HepG2 (cell line): Measurements from ENCODE around the gene FGD4. TPM values are rescaled to one million over a fixed set of nuclear protein-coding genes. Genes with fewer than 3 reads are reported as not detected.

ENCODE experiments used
- FOSL1 ChIP-seq: sonication (generic); formaldehyde crosslinking; IDR thresholded peaks from 2 replicates; pipeline ENCODE4 v1.9.0; 2021; ENCODE audit warnings: missing genetic modification reagents, borderline replicate concordance
- HCFC1 ChIP-seq: fragments of 150-350 bp; IDR thresholded peaks from 2 replicates; pipeline ENCODE4 v1.6.1; 2014; ENCODE audit warnings: low read depth, low read length
- HOXA3 ChIP-seq: sonication (generic); formaldehyde crosslinking; IDR thresholded peaks from 2 replicates; pipeline ENCODE4 v1.5.0; 2020; ENCODE audit warnings: missing genetic modification reagents
- IKZF1 ChIP-seq: fragments of 450-650 bp; IDR thresholded peaks from 2 replicates; pipeline ENCODE4 v1.7.1; 2016
- KLF15 ChIP-seq: sonication (generic); formaldehyde crosslinking; IDR thresholded peaks from 2 replicates; pipeline ENCODE4 v1.8.1; 2023; ENCODE audit warnings: borderline replicate concordance, mild to moderate bottlenecking, inconsistent platforms, missing genetic modification reagents, mixed read lengths
- MATR3 ChIP-seq: sonication (generic); formaldehyde crosslinking; IDR thresholded peaks from 2 replicates; pipeline ENCODE4 v1.4.0; 2020; ENCODE audit warnings: missing genetic modification reagents
- MEIS1 ChIP-seq: sonication (generic); formaldehyde crosslinking; IDR thresholded peaks from 2 replicates; pipeline ENCODE4 v1.9.0; 2021; ENCODE audit warnings: mild to moderate bottlenecking, missing genetic modification reagents, moderate library complexity, borderline replicate concordance
- NR2F2 ChIP-seq: IDR thresholded peaks from 2 replicates; pipeline ENCODE4 v1.6.1; 2012; ENCODE audit warnings: low read depth, inconsistent platforms, borderline replicate concordance
- PLRG1 ChIP-seq: fragments of 450-650 bp; conservative IDR thresholded peaks from 2 replicates; pipeline ENCODE4 v1.6.1; 2016
- RFXAP ChIP-seq: sonication (generic); formaldehyde crosslinking; IDR thresholded peaks from 2 replicates; pipeline ENCODE4 v1.4.0; 2020; ENCODE audit warnings: missing genetic modification reagents, borderline replicate concordance
- RXRA ChIP-seq: sonication (generic); formaldehyde crosslinking; IDR thresholded peaks from 2 replicates; pipeline ENCODE4 v1.5.1; 2020; ENCODE audit warnings: missing genetic modification reagents
- SALL1 ChIP-seq: sonication (generic); formaldehyde crosslinking; IDR thresholded peaks from 2 replicates; pipeline ENCODE4 v1.8.0; 2022; ENCODE audit warnings: mild to moderate bottlenecking, missing genetic modification reagents
- SKI ChIP-seq: fragments of 450-650 bp; IDR thresholded peaks from one replicate; pipeline ENCODE4 v1.6.1; 2018; ENCODE audit warnings: mild to moderate bottlenecking; ENCODE audit not compliant: partially characterized antibody
- TMF1 ChIP-seq: sonication (generic); formaldehyde crosslinking; IDR thresholded peaks from 2 replicates; pipeline ENCODE4 v1.8.1; 2022; ENCODE audit warnings: low read depth, missing genetic modification reagents
- TP53 ChIP-seq: sonication (generic); formaldehyde crosslinking; conservative IDR thresholded peaks from 2 replicates; pipeline ENCODE4 v1.4.0; 2020; ENCODE audit warnings: missing genetic modification reagents
- TSC22D2 ChIP-seq: sonication (generic); formaldehyde crosslinking; IDR thresholded peaks from 2 replicates; pipeline ENCODE4 v1.5.1; 2020; ENCODE audit warnings: missing genetic modification reagents, mild to moderate bottlenecking, borderline replicate concordance
- XBP1 ChIP-seq: sonication (generic); formaldehyde crosslinking; IDR thresholded peaks from 2 replicates; pipeline ENCODE4 v1.5.0; 2020; ENCODE audit warnings: missing genetic modification reagents
- ZNF138 ChIP-seq: sonication (generic); formaldehyde crosslinking; IDR thresholded peaks from 2 replicates; pipeline ENCODE4 v1.5.0; 2020; ENCODE audit warnings: mild to moderate bottlenecking, low read depth, missing genetic modification reagents
- ZNF224 ChIP-seq: sonication (generic); formaldehyde crosslinking; IDR thresholded peaks from 2 replicates; pipeline ENCODE4 v1.5.0; 2020; ENCODE audit warnings: mild to moderate bottlenecking, missing genetic modification reagents
- ZNF496 ChIP-seq: sonication (generic); formaldehyde crosslinking; IDR thresholded peaks from 2 replicates; pipeline ENCODE4 v1.8.1; 2023; ENCODE audit warnings: mild to moderate bottlenecking, moderate library complexity, missing genetic modification reagents; ENCODE audit not compliant: insufficient replicate concordance
- ZNF546 ChIP-seq: sonication (generic); formaldehyde crosslinking; conservative IDR thresholded peaks from 2 replicates; pipeline ENCODE4 v1.8.1; 2023; ENCODE audit warnings: mild to moderate bottlenecking, missing genetic modification reagents
- ZNF547 ChIP-seq: sonication (generic); formaldehyde crosslinking; IDR thresholded peaks from 2 replicates; pipeline ENCODE4 v1.5.1; 2020; ENCODE audit warnings: mild to moderate bottlenecking, missing genetic modification reagents
- ZNF557 ChIP-seq: sonication (generic); formaldehyde crosslinking; IDR thresholded peaks from 2 replicates; pipeline ENCODE4 v1.4.0; 2020; ENCODE audit warnings: missing genetic modification reagents
- ZNF558 ChIP-seq: sonication (generic); formaldehyde crosslinking; IDR thresholded peaks from 2 replicates; pipeline ENCODE4 v1.9.0; 2022; ENCODE audit warnings: mild to moderate bottlenecking, missing genetic modification reagents, borderline replicate concordance
- ZNF768 ChIP-seq: sonication (generic); formaldehyde crosslinking; IDR thresholded peaks from 2 replicates; pipeline ENCODE4 v1.4.0; 2020; ENCODE audit warnings: missing genetic modification reagents
- ZNF772 ChIP-seq: sonication (generic); formaldehyde crosslinking; IDR thresholded peaks from 2 replicates; pipeline ENCODE4 v1.5.0; 2020; ENCODE audit warnings: mild to moderate bottlenecking, missing genetic modification reagents
- ZNF776 ChIP-seq: sonication (generic); formaldehyde crosslinking; IDR thresholded peaks from 2 replicates; pipeline ENCODE4 v1.4.0; 2020; ENCODE audit warnings: mild to moderate bottlenecking, missing genetic modification reagents
- polyA plus RNA-seq, 8 experiments: library from polyadenylated mRNA; depleted of rRNA in 3 of 8; stranded (reverse) in 7 of 8; unstranded in 1 of 8; fragments of >200 nt; fragmentation: Illumina TruSeq in 4 of 8; extraction: Trizol in 4 of 8; gene quantifications; 2 replicates each; pipeline versions ENCODE4 v1.2.1 to v1.2.3, GENCODE V29; 2011 to 2016; ENCODE audit warnings: low read depth in 4 of 8, missing spikeins in 1 of 8, mixed read lengths in 1 of 8; ENCODE audit not compliant: insufficient read depth in 1 of 8
- total RNA-seq, 5 experiments: library from RNA; depleted of rRNA; stranded (reverse); fragments of >200 nt; fragmentation: Illumina TruSeq; extraction: Trizol; gene quantifications; 2 replicates each; pipeline ENCODE4 v1.2.3, GENCODE V29; 2016; ENCODE audit warnings: low read depth in 1 of 5
- TF ChIP-seq, protein P1 (sequence below): sonication (generic); formaldehyde crosslinking; IDR thresholded peaks from 2 replicates; pipeline ENCODE4 v1.5.1; 2020; ENCODE audit warnings: missing genetic modification reagents, mild to moderate bottlenecking, borderline replicate concordance
- TF ChIP-seq, protein P2 (sequence below): sonication (generic); formaldehyde crosslinking; IDR thresholded peaks from 2 replicates; pipeline ENCODE4 v1.4.0; 2020; ENCODE audit warnings: missing genetic modification reagents

Gene FGD4
- total and polyA plus RNA-seq, 2 of the 13 experiments (the other 11 are each of a cell fraction or from before 2014, with no cell fraction given): 4.6 to 6.6 TPM

DNA sequence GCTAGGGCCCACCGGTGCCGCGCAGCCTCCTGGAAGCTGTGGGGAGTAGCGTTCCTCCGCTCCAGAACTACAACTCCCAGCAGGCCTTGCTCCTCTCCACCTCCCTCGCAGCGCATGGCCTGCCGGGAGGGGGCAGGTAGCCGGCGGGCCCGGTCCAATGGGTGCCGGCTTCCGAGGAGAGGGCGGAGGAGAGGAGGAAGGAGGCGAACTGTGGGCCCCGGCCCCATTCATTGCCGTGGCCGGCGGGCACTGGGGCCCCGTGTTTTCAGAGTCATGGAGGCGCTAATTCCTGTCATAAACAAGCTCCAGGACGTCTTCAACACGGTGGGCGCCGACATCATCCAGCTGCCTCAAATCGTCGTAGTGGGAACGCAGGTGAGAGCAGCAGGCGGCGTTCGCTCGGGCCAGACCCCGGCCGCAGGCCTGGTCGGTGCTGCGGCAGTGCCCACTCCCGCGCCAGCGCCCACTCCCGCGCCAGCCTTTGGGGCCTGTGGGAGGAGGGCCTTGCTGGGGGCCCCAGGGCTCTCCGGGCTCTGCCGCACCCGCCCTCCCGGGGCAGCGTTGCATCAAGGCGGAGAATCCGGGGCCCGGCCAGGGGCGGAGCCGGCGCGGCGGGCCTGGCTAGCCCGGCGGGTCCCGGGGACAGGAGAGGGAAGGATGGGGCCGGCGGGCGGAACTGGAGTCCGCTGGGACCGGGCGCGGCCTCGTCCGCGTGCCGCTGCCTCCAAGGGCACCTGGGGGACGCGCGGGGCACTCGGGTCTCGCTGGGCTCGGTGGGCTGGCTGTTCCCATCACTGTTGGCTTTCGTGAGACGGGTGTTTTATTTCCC lies 279.9 kb downstream of the FGD4 start, which contains the start of gene DNM1L (continued):
- TF ChIP-seq MEIS1 (CRISPR knock-in tag) (peak; percentile 80), TP53 (CRISPR knock-in tag) (no peak), XBP1 (no peak), ZNF224 (CRISPR knock-in tag) (no peak), ZNF138 (CRISPR knock-in tag) (0 out of 2 replicates have a peak, but pooled peaks have one; percentile 64), KLF15 (CRISPR knock-in tag) (peak; percentile 50; the same call in 1 of the 2 replicates), RFXAP (CRISPR knock-in tag) (peak; percentile 79), SKI (no peak), SALL1 (peak; percentile 74), ZNF496 (no peak), ZNF558 (CRISPR knock-in tag) (no peak), TMF1 (CRISPR knock-in tag) (no peak; the same call in 1 of the 2 replicates), FOSL1 (CRISPR knock-in tag) (no peak), MATR3 (CRISPR knock-in tag) (no peak), TSC22D2 (CRISPR knock-in tag) (no peak), ZNF546 (no peak), ZNF772 (CRISPR knock-in tag) (peak; percentile 79), NR2F2 (no peak), ZNF557 (CRISPR knock-in tag) (no peak; the same call in 1 of the 2 replicates), HOXA3 (CRISPR knock-in tag) (peak; percentile 60; the same call in 1 of the 2 replicates), RXRA (CRISPR knock-in tag) (0 out of 2 replicates have a peak, but pooled peaks have one; percentile 27), ZNF768 (CRISPR knock-in tag) (peak; percentile 51; the same call in 1 of the 2 replicates), PLRG1 (no peak), ZNF547 (CRISPR knock-in tag) (peak; percentile 88), HCFC1 (peak; percentile 96), IKZF1 (no peak), ZNF776 (peak; percentile 61; the same call in 1 of the 2 replicates)
- TF ChIP-seq, protein P1, sequence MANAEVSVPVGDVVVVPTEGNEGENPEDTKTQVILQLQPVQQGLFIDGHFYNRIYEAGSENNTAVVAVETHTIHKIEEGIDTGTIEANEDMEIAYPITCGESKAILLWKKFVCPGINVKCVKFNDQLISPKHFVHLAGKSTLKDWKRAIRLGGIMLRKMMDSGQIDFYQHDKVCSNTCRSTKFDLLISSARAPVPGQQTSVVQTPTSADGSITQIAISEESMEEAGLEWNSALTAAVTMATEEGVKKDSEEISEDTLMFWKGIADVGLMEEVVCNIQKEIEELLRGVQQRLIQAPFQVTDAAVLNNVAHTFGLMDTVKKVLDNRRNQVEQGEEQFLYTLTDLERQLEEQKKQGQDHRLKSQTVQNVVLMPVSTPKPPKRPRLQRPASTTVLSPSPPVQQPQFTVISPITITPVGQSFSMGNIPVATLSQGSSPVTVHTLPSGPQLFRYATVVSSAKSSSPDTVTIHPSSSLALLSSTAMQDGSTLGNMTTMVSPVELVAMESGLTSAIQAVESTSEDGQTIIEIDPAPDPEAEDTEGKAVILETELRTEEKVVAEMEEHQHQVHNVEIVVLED: peak; percentile 55
- TF ChIP-seq, protein P2, sequence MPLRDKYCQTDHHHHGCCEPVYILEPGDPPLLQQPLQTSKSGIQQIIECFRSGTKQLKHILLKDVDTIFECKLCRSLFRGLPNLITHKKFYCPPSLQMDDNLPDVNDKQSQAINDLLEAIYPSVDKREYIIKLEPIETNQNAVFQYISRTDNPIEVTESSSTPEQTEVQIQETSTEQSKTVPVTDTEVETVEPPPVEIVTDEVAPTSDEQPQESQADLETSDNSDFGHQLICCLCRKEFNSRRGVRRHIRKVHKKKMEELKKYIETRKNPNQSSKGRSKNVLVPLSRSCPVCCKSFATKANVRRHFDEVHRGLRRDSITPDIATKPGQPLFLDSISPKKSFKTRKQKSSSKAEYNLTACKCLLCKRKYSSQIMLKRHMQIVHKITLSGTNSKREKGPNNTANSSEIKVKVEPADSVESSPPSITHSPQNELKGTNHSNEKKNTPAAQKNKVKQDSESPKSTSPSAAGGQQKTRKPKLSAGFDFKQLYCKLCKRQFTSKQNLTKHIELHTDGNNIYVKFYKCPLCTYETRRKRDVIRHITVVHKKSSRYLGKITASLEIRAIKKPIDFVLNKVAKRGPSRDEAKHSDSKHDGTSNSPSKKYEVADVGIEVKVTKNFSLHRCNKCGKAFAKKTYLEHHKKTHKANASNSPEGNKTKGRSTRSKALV (CRISPR knock-in tag): no peak
